ENCODE measurements around the gene KRTAP24-1. TPM values are rescaled to one million over a fixed set of nuclear protein-coding genes. Genes with fewer than 3 reads are reported as not detected.

KRTAP24-1 gene
- not detected for total RNA-seq

GRCh38 chr21:30282850-30283249 is at the start of gene KRTAP24-1:
Gene KRTAP24-1, minus strand, starts transcription at chr21:30282950. Its CDS starts 18 bp downstream, at chr21:30282932.
- no peaks in the 10 kb centered on the region for H3K9me3 Mint-ChIP-seq
- H3K27me3 Mint-ChIP-seq, result no peaks in the 10 kb centered on the region
- no peaks in the 10 kb centered on the region for H3K36me3 Mint-ChIP-seq
- DNase-seq, result no peak
- no peaks in the 10 kb centered on the region for H3K4me1 Mint-ChIP-seq
- H3K27ac Mint-ChIP-seq, result no peak within 1 kb of the TSS
- H3K4me3 Mint-ChIP-seq, result no peak within 1 kb of the TSS

- peaks cover 5% of the 10 kb centered on the region for H3K27me3 Mint-ChIP-seq
- no peak overlapping the region for H3K4me3 Mint-ChIP-seq
- DNase-seq, result no peak
- no peak overlapping the region for H3K27ac Mint-ChIP-seq
- no peaks in the 10 kb centered on the region for H3K4me1 Mint-ChIP-seq
- peaks cover 11% of the 10 kb centered on the region for H3K9me3 Mint-ChIP-seq
- H3K36me3 Mint-ChIP-seq, result no peaks in the 10 kb centered on the region
Measured at GRCh38 chr21:30329203-30329875, 46.6 kb upstream of the KRTAP24-1 start.

GRCh38 chr21:30326390-30326789 is 43.6 kb upstream of the KRTAP24-1 start:
- no peak overlapping the region for H3K4me3 Mint-ChIP-seq
- H3K27me3 Mint-ChIP-seq, result peaks cover 5% of the 10 kb centered on the region
- DNase-seq, result no peak
- no peaks in the 10 kb centered on the region for H3K4me1 Mint-ChIP-seq
- no peaks in the 10 kb centered on the region for H3K36me3 Mint-ChIP-seq
- H3K9me3 Mint-ChIP-seq, result peaks cover 11% of the 10 kb centered on the region
- H3K27ac Mint-ChIP-seq, result no peak overlapping the region

- no peak within 1 kb of the TSS for H3K27ac Mint-ChIP-seq
- no peak for DNase-seq
- H3K4me1 Mint-ChIP-seq, result no peaks in the 10 kb centered on the region
- no peak within 1 kb of the TSS for H3K4me3 Mint-ChIP-seq
- peaks cover 5% of the 10 kb centered on the region for H3K27me3 Mint-ChIP-seq
- H3K36me3 Mint-ChIP-seq, result no peaks in the 10 kb centered on the region
- peaks cover under 1% of the 10 kb centered on the region for H3K9me3 Mint-ChIP-seq
Measured at GRCh38 chr21:30320215-30320614, 37.5 kb upstream of the KRTAP24-1 start, which contains the start of gene KRTAP26-1. Gene KRTAP26-1, minus strand, starts transcription at chr21:30320315. Its CDS starts 280 bp downstream, at chr21:30320035.

- Mint-ChIP-seq H3K27me3 (peaks cover 10% of the 10 kb centered on the region), H3K4me3 (no peak overlapping the region), H3K4me1 (no peaks in the 10 kb centered on the region), H3K27ac (no peak overlapping the region), H3K36me3 (no peaks in the 10 kb centered on the region), H3K9me3 (no peaks in the 10 kb centered on the region)
- no peak for DNase-seq
Measured at GRCh38 chr21:30315701-30316100, 33.0 kb upstream of the KRTAP24-1 start.

GRCh38 chr21:30306884-30307283 is 24.1 kb upstream of the KRTAP24-1 start:
- Mint-ChIP-seq H3K36me3 (no peaks in the 10 kb centered on the region), H3K9me3 (no peaks in the 10 kb centered on the region), H3K4me3 (no peak overlapping the region), H3K27ac (no peak overlapping the region), H3K4me1 (no peaks in the 10 kb centered on the region), H3K27me3 (no peaks in the 10 kb centered on the region)
- DNase-seq, result no peak

GRCh38 chr21:30305136-30305535 is 22.4 kb upstream of the KRTAP24-1 start:
- Mint-ChIP-seq H3K4me3 (no peak overlapping the region), H3K9me3 (peaks cover 3% of the 10 kb centered on the region), H3K27ac (no peak overlapping the region), H3K36me3 (no peaks in the 10 kb centered on the region), H3K4me1 (no peaks in the 10 kb centered on the region), H3K27me3 (no peaks in the 10 kb centered on the region)
- no peak for DNase-seq

- Mint-ChIP-seq H3K4me1 (no peaks in the 10 kb centered on the region), H3K9me3 (no peaks in the 10 kb centered on the region), H3K4me3 (no peak within 1 kb of the TSS), H3K27ac (no peak within 1 kb of the TSS), H3K36me3 (no peaks in the 10 kb centered on the region), H3K27me3 (no peaks in the 10 kb centered on the region)
- no peak for DNase-seq
Measured at GRCh38 chr21:30289215-30289614, 6.5 kb upstream of the KRTAP24-1 start, which contains the start of gene KRTAP25-1. Gene KRTAP25-1, minus strand, starts transcription at chr21:30289514. Its CDS starts 24 bp downstream, at chr21:30289490.

- Mint-ChIP-seq H3K36me3 (no peaks in the 10 kb centered on the region), H3K4me3 (no peak overlapping the region), H3K27me3 (peaks cover 3% of the 10 kb centered on the region), H3K9me3 (no peaks in the 10 kb centered on the region), H3K4me1 (no peaks in the 10 kb centered on the region), H3K27ac (no peak overlapping the region)
- no peak for DNase-seq
Measured at GRCh38 chr21:30271611-30272010, 11.1 kb downstream of the KRTAP24-1 start.

GRCh38 chr21:30271156-30271555 is 11.6 kb downstream of the KRTAP24-1 start:
- Mint-ChIP-seq H3K9me3 (no peaks in the 10 kb centered on the region), H3K36me3 (no peaks in the 10 kb centered on the region), H3K4me3 (no peak overlapping the region), H3K4me1 (no peaks in the 10 kb centered on the region), H3K27ac (no peak overlapping the region), H3K27me3 (peaks cover 3% of the 10 kb centered on the region)
- DNase-seq, result no peak

- Mint-ChIP-seq H3K4me3 (no peak overlapping the region), H3K9me3 (peaks cover 2% of the 10 kb centered on the region), H3K27me3 (peaks cover 3% of the 10 kb centered on the region), H3K4me1 (no peaks in the 10 kb centered on the region), H3K27ac (no peak overlapping the region), H3K36me3 (no peaks in the 10 kb centered on the region)
- DNase-seq, result no peak
Measured at GRCh38 chr21:30269803-30270530, 12.8 kb downstream of the KRTAP24-1 start.

GRCh38 chr21:30268608-30269197 is 14.0 kb downstream of the KRTAP24-1 start:
- H3K4me3 Mint-ChIP-seq, result no peak overlapping the region
- no peak for DNase-seq
- peaks cover 2% of the 10 kb centered on the region for H3K9me3 Mint-ChIP-seq
- no peaks in the 10 kb centered on the region for H3K36me3 Mint-ChIP-seq
- peaks cover 3% of the 10 kb centered on the region for H3K27me3 Mint-ChIP-seq
- no peaks in the 10 kb centered on the region for H3K4me1 Mint-ChIP-seq
- H3K27ac Mint-ChIP-seq, result no peak overlapping the region

- no peak for DNase-seq
- Mint-ChIP-seq H3K4me3 (no peak overlapping the region), H3K27ac (no peak overlapping the region), H3K36me3 (no peaks in the 10 kb centered on the region), H3K9me3 (no peaks in the 10 kb centered on the region), H3K27me3 (no peaks in the 10 kb centered on the region), H3K4me1 (no peaks in the 10 kb centered on the region)
Measured at GRCh38 chr21:30257773-30258172, 25.0 kb downstream of the KRTAP24-1 start.

GRCh38 chr21:30256100-30256499 is 26.6 kb downstream of the KRTAP24-1 start:
- Mint-ChIP-seq H3K36me3 (no peaks in the 10 kb centered on the region), H3K4me1 (no peaks in the 10 kb centered on the region), H3K4me3 (no peak overlapping the region), H3K27ac (no peak overlapping the region), H3K9me3 (no peaks in the 10 kb centered on the region), H3K27me3 (no peaks in the 10 kb centered on the region)
- DNase-seq, result no peak

GRCh38 chr21:30255679-30256078 is 27.1 kb downstream of the KRTAP24-1 start:
- no peak for DNase-seq
- Mint-ChIP-seq H3K27me3 (no peaks in the 10 kb centered on the region), H3K9me3 (no peaks in the 10 kb centered on the region), H3K4me3 (no peak overlapping the region), H3K4me1 (no peaks in the 10 kb centered on the region), H3K27ac (no peak overlapping the region), H3K36me3 (no peaks in the 10 kb centered on the region)
